LNCaP clone FGC (cell line): ENCODE data around the gene PDE4C.

Source experiments
- DNase-seq: peaks from one replicate; pipeline ENCODE4 v3.0.0-alpha.2; 2011; ENCODE audit warnings: low read depth
- H3K4me3 ChIP-seq: 2 replicates; pipeline ENCODE4 v1.5.1; 2011; ENCODE audit warnings: mild to moderate bottlenecking, low read depth, low read length, control low read depth
- CTCF ChIP-seq: IDR thresholded peaks from 2 replicates; pipeline ENCODE4 v1.5.1; 2012; ENCODE audit warnings: mild to moderate bottlenecking; ENCODE audit not compliant: control insufficient read depth, insufficient read depth; ENCODE audit errors: extremely low read depth

Gene PDE4C

GRCh38 chr19:18185538-18185937 is 40.7 kb downstream of the PDE4C start:
- no peak for DNase-seq
- TF ChIP-seq CTCF: no peak
- H3K4me3 ChIP-seq: no peak overlapping the region

- DNase-seq: peak; percentile 88
- TF ChIP-seq CTCF: no peak
- H3K4me3 ChIP-seq: no peak overlapping the region
These were observed 42.7 kb downstream of the PDE4C start for GRCh38 chr19:18183529-18183928.

- no peak for DNase-seq
- H3K4me3 ChIP-seq: no peak overlapping the region
- no peak for TF ChIP-seq CTCF
These were observed 46.3 kb downstream of the PDE4C start for GRCh38 chr19:18179957-18180356.

DNA sequence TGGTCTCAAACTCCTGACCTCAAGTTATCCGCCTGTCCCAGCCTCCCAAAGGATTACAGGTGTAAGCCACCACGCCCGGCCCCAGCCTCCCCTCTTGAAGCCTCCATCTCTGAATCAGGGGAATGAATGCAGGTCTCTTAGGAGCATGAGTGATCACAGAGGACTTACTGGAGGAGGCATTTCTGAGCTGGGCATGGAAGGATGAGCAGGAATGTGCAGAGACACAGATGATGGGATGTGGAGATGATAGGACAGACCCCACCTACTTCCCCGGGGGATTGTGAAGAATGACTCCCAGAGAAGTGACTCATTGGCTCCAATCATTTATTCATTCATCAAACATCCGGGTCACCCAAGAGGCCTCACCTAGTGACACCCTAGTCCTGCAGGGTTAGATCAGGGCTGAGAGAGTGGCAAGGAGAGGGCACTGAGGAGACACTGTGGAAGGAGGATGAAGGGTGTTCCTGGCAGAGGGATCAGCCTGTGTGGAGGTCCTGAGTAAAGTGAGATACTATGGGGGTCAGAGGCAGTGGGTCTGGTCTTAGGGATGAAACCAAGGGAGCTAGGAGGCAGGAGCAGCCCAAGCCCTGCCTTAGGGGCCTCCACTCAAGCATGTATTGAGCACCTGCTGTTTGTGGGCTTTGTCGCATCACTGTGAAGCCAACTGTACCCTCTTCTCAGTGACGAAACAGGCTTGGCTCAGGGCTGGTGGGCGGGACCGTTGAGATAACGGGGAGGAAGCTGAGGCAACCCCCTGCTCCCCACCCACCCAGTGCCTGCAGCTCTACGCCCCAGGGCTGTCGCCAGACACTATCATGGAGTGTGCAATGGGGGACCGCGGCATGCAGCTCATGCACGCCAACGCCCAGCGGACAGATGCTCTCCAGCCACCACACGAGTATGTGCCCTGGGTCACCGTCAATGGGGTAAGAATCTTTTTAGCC is 49.6 kb downstream of the PDE4C start:
- TF ChIP-seq CTCF: no peak
- DNase-seq: no peak
- H3K4me3 ChIP-seq: no peak overlapping the region

GRCh38 chr19:18174983-18175382 is 51.3 kb downstream of the PDE4C start:
- no peak overlapping the region for H3K4me3 ChIP-seq
- TF ChIP-seq CTCF: no peak
- no peak for DNase-seq
